Measurements from ENCODE around the gene SYNE2.
"Not testable (repeated sequence)": the region's sequence is repeated elsewhere in the genome, so short reads cannot be mapped to it uniquely, and the experiment has no call there.

The SYNE2 gene

GRCh38 chr14:63852817-63853731, at the start of gene SYNE2:
Gene SYNE2 (plus strand): TSS chr14:63853004. CDS start chr14:63909149, 56,145 bp downstream.
- ATAC-seq (ENCODE audit: low read depth) (peak; percentile 84), DNase-seq (ENCODE audit: low spot score) (peak; percentile 78)
- Histone ChIP-seq H3K4me1 (ENCODE audit: insufficient read depth, poor library complexity, severe bottlenecking) (peaks cover 16% of the 10 kb centered on the region), H3K27me3 (ENCODE audit: insufficient read depth, poor library complexity, severe bottlenecking) (no peaks in the 10 kb centered on the region), H3K4me3 (ENCODE audit: severe bottlenecking) (peak within 1 kb of the TSS; percentile 99), H3K27ac (ENCODE audit: poor library complexity, severe bottlenecking) (peak within 1 kb of the TSS; percentile 52), H3K9me3 (ENCODE audit: severe bottlenecking) (no peaks in the 10 kb centered on the region), H3K36me3 (ENCODE audit: low read depth) (no peaks in the 10 kb centered on the region)
- TF ChIP-seq CTCF (IDR thresholded peaks at IDR 0.05; ENCODE audit: poor library complexity, severe bottlenecking) = peak; percentile 41

- not testable (repeated sequence) for H3K36me3 ChIP-seq (ENCODE audit: low read depth); H3K4me3 ChIP-seq (ENCODE audit: severe bottlenecking); H3K27ac ChIP-seq (ENCODE audit: poor library complexity, severe bottlenecking); H3K4me1 ChIP-seq (ENCODE audit: insufficient read depth, poor library complexity, severe bottlenecking); DNase-seq (ENCODE audit: low spot score); ATAC-seq (ENCODE audit: low read depth); H3K9me3 ChIP-seq (ENCODE audit: severe bottlenecking); H3K27me3 ChIP-seq (ENCODE audit: insufficient read depth, poor library complexity, severe bottlenecking)
These were observed 49.5 kb upstream of the SYNE2 start for GRCh38 chr14:63803221-63803791.

- DNase-seq (ENCODE audit: low spot score); H3K27me3 ChIP-seq (ENCODE audit: insufficient read depth, poor library complexity, severe bottlenecking); H3K36me3 ChIP-seq (ENCODE audit: low read depth); H3K4me3 ChIP-seq (ENCODE audit: severe bottlenecking); ATAC-seq (ENCODE audit: low read depth); H3K9me3 ChIP-seq (ENCODE audit: severe bottlenecking); H3K4me1 ChIP-seq (ENCODE audit: insufficient read depth, poor library complexity, severe bottlenecking); H3K27ac ChIP-seq (ENCODE audit: poor library complexity, severe bottlenecking): not testable (repeated sequence)
These were observed 46.7 kb upstream of the SYNE2 start for GRCh38 chr14:63806064-63806463.

- not testable (repeated sequence) for H3K4me1 ChIP-seq (ENCODE audit: insufficient read depth, poor library complexity, severe bottlenecking); H3K4me3 ChIP-seq (ENCODE audit: severe bottlenecking); H3K27me3 ChIP-seq (ENCODE audit: insufficient read depth, poor library complexity, severe bottlenecking); DNase-seq (ENCODE audit: low spot score); ATAC-seq (ENCODE audit: low read depth); H3K9me3 ChIP-seq (ENCODE audit: severe bottlenecking); H3K36me3 ChIP-seq (ENCODE audit: low read depth); H3K27ac ChIP-seq (ENCODE audit: poor library complexity, severe bottlenecking)
These were observed 41.1 kb upstream of the SYNE2 start for GRCh38 chr14:63811692-63812091.

- no peaks in the 10 kb centered on the region for H3K27me3 ChIP-seq (ENCODE audit: insufficient read depth, poor library complexity, severe bottlenecking)
- no peaks in the 10 kb centered on the region for H3K9me3 ChIP-seq (ENCODE audit: severe bottlenecking)
- peak; percentile 32 for TF ChIP-seq CTCF (IDR thresholded peaks at IDR 0.05; ENCODE audit: poor library complexity, severe bottlenecking)
- peak; percentile 27; the same call in 1 of the 3 replicates for ATAC-seq (ENCODE audit: low read depth)
- H3K36me3 ChIP-seq (ENCODE audit: low read depth) = no peaks in the 10 kb centered on the region
- DNase-seq (ENCODE audit: low spot score) = no peak
- peaks cover 4% of the 10 kb centered on the region for H3K4me1 ChIP-seq (ENCODE audit: insufficient read depth, poor library complexity, severe bottlenecking)
- no peak overlapping the region for H3K27ac ChIP-seq (ENCODE audit: poor library complexity, severe bottlenecking)
- H3K4me3 ChIP-seq (ENCODE audit: severe bottlenecking) = no peak overlapping the region
These were observed 19.1 kb upstream of the SYNE2 start for GRCh38 chr14:63833728-63834127.

- Histone ChIP-seq H3K36me3 (ENCODE audit: low read depth) (no peaks in the 10 kb centered on the region), H3K9me3 (ENCODE audit: severe bottlenecking) (peaks cover 4% of the 10 kb centered on the region), H3K27me3 (ENCODE audit: insufficient read depth, poor library complexity, severe bottlenecking) (no peaks in the 10 kb centered on the region), H3K4me3 (ENCODE audit: severe bottlenecking) (no peak overlapping the region), H3K4me1 (ENCODE audit: insufficient read depth, poor library complexity, severe bottlenecking) (peaks cover 4% of the 10 kb centered on the region), H3K27ac (ENCODE audit: poor library complexity, severe bottlenecking) (no peak overlapping the region)
- no peak for TF ChIP-seq CTCF (IDR thresholded peaks at IDR 0.05; ENCODE audit: poor library complexity, severe bottlenecking)
- ATAC-seq (ENCODE audit: low read depth) (no peak), DNase-seq (ENCODE audit: low spot score) (no peak)
These were observed 11.8 kb upstream of the SYNE2 start for GRCh38 chr14:63840981-63841380.
